Measurements from ENCODE around the gene TSPAN9.

- TF ChIP-seq CTCF (IDR thresholded peaks at IDR 0.05), result no peak
- TF ChIP-seq POLR2A (IDR thresholded peaks at IDR 0.05), result no peak
These were observed 142.1 kb downstream of the TSPAN9 start for GRCh38 chr12:3219233-3219632.

Data from lower leg skin (tissue), 3 donors.